Epithelial cell of alveolus of lung (primary cell): ENCODE data around the gene TMEM167B. TPM values are rescaled to one million over a fixed set of nuclear protein-coding genes. Genes with fewer than 3 reads are reported as not detected.

Experiments
- total RNA-seq: library from RNA; depleted of rRNA; stranded (reverse); fragments of >200 nt; gene quantifications from 2 replicates; pipeline ENCODE4 v1.2.1, GENCODE V29; 2015

The TMEM167B gene
- total RNA-seq: 21.1 and 25.4 TPM in 2 replicates

GRCh38 chr1:109090196-109091077 lies at the start of gene TMEM167B:
TSS of gene TMEM167B (plus strand) at chr1:109090764. CDS start at chr1:109090873, 109 bp downstream.

GRCh38 chr1:109041621-109042468 lies 48.7 kb upstream of the TMEM167B start, which contains the start of gene WDR47:
TSS of gene WDR47 (minus strand) at chr1:109042102. CDS start at chr1:109023512, 18,590 bp downstream.

GRCh38 chr1:109075531-109076490 lies 14.8 kb upstream of the TMEM167B start, which contains the start of gene TAF13:
TSS of gene TAF13 (minus strand) at chr1:109076003. CDS start at chr1:109075947, 56 bp downstream.

GRCh38 chr1:109113590-109114341 lies 23.2 kb downstream of the TMEM167B start, which contains the start of gene ELAPOR1:
TSS of gene ELAPOR1 (plus strand) at chr1:109114115. CDS start at chr1:109114184, 69 bp downstream.

Other genes starting within 250 kb of the TMEM167B start
- gene AKNAD1, start 233.7 kb upstream of the TMEM167B start, total RNA-seq: 0.78 TPM in 1 of 2 replicates, not detected in the other
- 21.1 and 31.3 TPM in 2 replicates for gene GPSM2, start 213.8 kb upstream of the TMEM167B start, total RNA-seq
- gene CLCC1, start 127.3 kb upstream of the TMEM167B start, total RNA-seq: 15.5 and 16.3 TPM in 2 replicates
- 7.7 and 10.2 TPM in 2 replicates for gene WDR47, start 48.7 kb upstream of the TMEM167B start, total RNA-seq
- gene TAF13, start 14.8 kb upstream of the TMEM167B start, total RNA-seq: 37.8 and 39.0 TPM in 2 replicates
- gene ELAPOR1, start 23.4 kb downstream of the TMEM167B start, total RNA-seq: 0.13 and 0.48 TPM in 2 replicates
- gene SARS1, start 123.2 kb downstream of the TMEM167B start, total RNA-seq: 183 and 298 TPM in 2 replicates
- gene CELSR2, start 158.8 kb downstream of the TMEM167B start, total RNA-seq: 1.8 and 7.7 TPM in 2 replicates
- 16.8 and 31.3 TPM in 2 replicates for gene PSRC1, start 192.4 kb downstream of the TMEM167B start, total RNA-seq
- gene MYBPHL, start 216.2 kb downstream of the TMEM167B start, total RNA-seq: not detected in 2 replicates